Cardiac muscle cell (in vitro differentiated cells and primary cell): ENCODE measurements around the gene ZNF823. TPM values are rescaled to one million over a fixed set of nuclear protein-coding genes. Genes with fewer than 3 reads are reported as not detected.

Experiments
- DNase-seq, 2 donors: peaks; one replicate each; pipeline versions ENCODE4 v3.0.0 to v3.0.0-alpha.2; 2010 to 2017; ENCODE audit warnings: low read depth in 1 of 2, low spot score in 1 of 2
- H3K27ac ChIP-seq: fragments of 200-600 bp; sonication (generic); 2 replicates; pipeline ENCODE4 v1.5.1; 2016
- H3K27me3 ChIP-seq: fragments of 200-600 bp; sonication (generic); 2 replicates; pipeline ENCODE4 v1.6.0; 2016; ENCODE audit warnings: control low read depth
- H3K36me3 ChIP-seq: fragments of 200-600 bp; sonication (generic); 2 replicates; pipeline ENCODE4 v1.5.1; 2016; ENCODE audit warnings: control low read depth
- H3K4me1 ChIP-seq: fragments of 200-600 bp; sonication (generic); 2 replicates; pipeline ENCODE4 v1.8.1; 2017; ENCODE audit warnings: low read depth, mild to moderate bottlenecking, mixed run types
- H3K4me3 ChIP-seq: fragments of 200-600 bp; sonication (generic); 2 replicates; pipeline ENCODE4 v1.5.1; 2016; ENCODE audit warnings: mild to moderate bottlenecking
- H3K9me3 ChIP-seq: fragments of 200-600 bp; sonication (generic); 2 replicates; pipeline ENCODE4 v1.5.1; 2017; ENCODE audit warnings: low read depth, mild to moderate bottlenecking, control low read depth
- polyA plus RNA-seq: library from polyadenylated mRNA; unstranded; fragments of >200 nt; fragmentation: Nextera tagmentation; extraction: Ambion mirVana; gene quantifications from 2 replicates; pipeline ENCODE4 v1.2.1, GENCODE V29; 2016
- total RNA-seq: library from RNA; depleted of rRNA; stranded (reverse); fragments of >200 nt; gene quantifications from 2 replicates; pipeline ENCODE4 v1.2.3, GENCODE V29; 2016
- TF ChIP-seq, protein P1 (sequence below): IDR thresholded peaks from 2 replicates; pipeline ENCODE4 v1.5.1; 2012; ENCODE audit warnings: low read depth, mild to moderate bottlenecking, low read length

Gene ZNF823
- total and polyA plus RNA-seq, 2 experiments from 2014 or later, result 4.7 to 7.6 TPM

GRCh38 chr19:11705474-11705873 lies 33.3 kb downstream of the ZNF823 start:
- Histone ChIP-seq H3K9me3 (no peaks in the 10 kb centered on the region), H3K36me3 (no peaks in the 10 kb centered on the region), H3K27ac (no peak overlapping the region), H3K4me1 (no peaks in the 10 kb centered on the region), H3K27me3 (no peaks in the 10 kb centered on the region), H3K4me3 (no peak overlapping the region)
- no peak for DNase-seq
- TF ChIP-seq, protein P1, sequence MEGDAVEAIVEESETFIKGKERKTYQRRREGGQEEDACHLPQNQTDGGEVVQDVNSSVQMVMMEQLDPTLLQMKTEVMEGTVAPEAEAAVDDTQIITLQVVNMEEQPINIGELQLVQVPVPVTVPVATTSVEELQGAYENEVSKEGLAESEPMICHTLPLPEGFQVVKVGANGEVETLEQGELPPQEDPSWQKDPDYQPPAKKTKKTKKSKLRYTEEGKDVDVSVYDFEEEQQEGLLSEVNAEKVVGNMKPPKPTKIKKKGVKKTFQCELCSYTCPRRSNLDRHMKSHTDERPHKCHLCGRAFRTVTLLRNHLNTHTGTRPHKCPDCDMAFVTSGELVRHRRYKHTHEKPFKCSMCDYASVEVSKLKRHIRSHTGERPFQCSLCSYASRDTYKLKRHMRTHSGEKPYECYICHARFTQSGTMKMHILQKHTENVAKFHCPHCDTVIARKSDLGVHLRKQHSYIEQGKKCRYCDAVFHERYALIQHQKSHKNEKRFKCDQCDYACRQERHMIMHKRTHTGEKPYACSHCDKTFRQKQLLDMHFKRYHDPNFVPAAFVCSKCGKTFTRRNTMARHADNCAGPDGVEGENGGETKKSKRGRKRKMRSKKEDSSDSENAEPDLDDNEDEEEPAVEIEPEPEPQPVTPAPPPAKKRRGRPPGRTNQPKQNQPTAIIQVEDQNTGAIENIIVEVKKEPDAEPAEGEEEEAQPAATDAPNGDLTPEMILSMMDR, result no peak

DNA sequence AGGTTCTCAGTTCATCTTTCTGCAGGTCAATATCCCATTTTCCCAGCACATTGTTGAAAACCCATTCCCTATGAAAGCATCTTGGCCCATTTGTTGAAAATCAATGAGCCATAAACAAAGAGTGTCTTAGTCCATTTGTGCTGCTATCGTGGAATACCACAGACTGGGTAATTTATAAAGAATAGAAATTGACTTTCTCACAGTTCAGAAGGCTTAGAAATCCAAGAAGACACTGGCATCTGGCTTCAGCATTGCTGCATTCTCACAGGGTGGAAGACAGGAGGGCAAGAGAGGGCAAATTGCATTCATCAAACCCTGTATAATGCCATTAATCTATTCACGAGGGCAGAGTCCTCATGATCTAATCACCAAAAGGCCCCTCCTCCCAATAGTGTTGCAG lies 34.1 kb downstream of the ZNF823 start:
- H3K27me3 ChIP-seq, result no peaks in the 10 kb centered on the region
- no peaks in the 10 kb centered on the region for H3K36me3 ChIP-seq
- DNase-seq, result no peak
- H3K9me3 ChIP-seq, result no peaks in the 10 kb centered on the region
- H3K27ac ChIP-seq, result no peak overlapping the region
- H3K4me1 ChIP-seq, result no peaks in the 10 kb centered on the region
- TF ChIP-seq, protein P1, result no peak
- H3K4me3 ChIP-seq, result no peak overlapping the region

- Histone ChIP-seq H3K4me3 (no peak overlapping the region), H3K4me1 (no peaks in the 10 kb centered on the region), H3K27me3 (no peaks in the 10 kb centered on the region), H3K36me3 (no peaks in the 10 kb centered on the region), H3K27ac (no peak overlapping the region), H3K9me3 (no peaks in the 10 kb centered on the region)
- TF ChIP-seq, protein P1, result peak; percentile 77
- DNase-seq, result peak; percentile 14 to 50
These were observed 38.6 kb downstream of the ZNF823 start for GRCh38 chr19:11699931-11700794.

DNA sequence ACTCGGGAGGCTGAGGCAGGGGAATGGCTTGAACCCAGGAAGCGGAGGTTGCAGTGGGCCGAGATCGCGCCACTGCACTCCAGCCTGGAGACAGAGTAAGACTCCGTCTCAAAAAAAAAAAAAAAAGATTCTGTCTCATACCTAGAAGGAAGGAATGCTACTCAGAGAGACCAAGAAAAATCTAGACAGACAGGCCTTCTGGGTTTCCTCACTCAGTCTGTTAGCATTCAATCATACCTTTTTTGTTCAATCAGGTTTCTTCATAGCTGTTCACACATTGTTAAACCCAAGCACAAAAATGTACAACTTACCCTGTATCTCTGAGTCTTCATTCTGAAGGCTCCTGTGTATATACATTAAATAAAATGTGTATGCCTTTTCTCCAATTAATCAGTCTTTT lies 40.5 kb downstream of the ZNF823 start:
- TF ChIP-seq, protein P1, result no peak
- no peaks in the 10 kb centered on the region for H3K27me3 ChIP-seq
- no peak for DNase-seq

GRCh38 chr19:11697284-11697855 lies 41.4 kb downstream of the ZNF823 start:
- TF ChIP-seq, protein P1, result no peak
- no peak for DNase-seq
- H3K27me3 ChIP-seq, result no peaks in the 10 kb centered on the region
- H3K9me3 ChIP-seq, result no peaks in the 10 kb centered on the region
- H3K27ac ChIP-seq, result no peak overlapping the region
- no peaks in the 10 kb centered on the region for H3K4me1 ChIP-seq
- H3K4me3 ChIP-seq, result no peak overlapping the region
- H3K36me3 ChIP-seq, result no peaks in the 10 kb centered on the region

More for the DNA sequence above, 40.5 kb downstream of the ZNF823 start:
- H3K4me1 ChIP-seq, result no peaks in the 10 kb centered on the region
- H3K9me3 ChIP-seq, result no peaks in the 10 kb centered on the region
- H3K36me3 ChIP-seq, result no peaks in the 10 kb centered on the region
- H3K27ac ChIP-seq, result no peak overlapping the region
- H3K4me3 ChIP-seq, result no peak overlapping the region
